IPS-11a (cell line): ENCODE measurements around the gene GRIN1.

Source experiments
- H3K4me3 ChIP-seq: one replicate; pipeline ENCODE4 v1.5.1; 2013; ENCODE audit warnings: low read depth, low read length, control low read depth

The GRIN1 gene

DNA sequence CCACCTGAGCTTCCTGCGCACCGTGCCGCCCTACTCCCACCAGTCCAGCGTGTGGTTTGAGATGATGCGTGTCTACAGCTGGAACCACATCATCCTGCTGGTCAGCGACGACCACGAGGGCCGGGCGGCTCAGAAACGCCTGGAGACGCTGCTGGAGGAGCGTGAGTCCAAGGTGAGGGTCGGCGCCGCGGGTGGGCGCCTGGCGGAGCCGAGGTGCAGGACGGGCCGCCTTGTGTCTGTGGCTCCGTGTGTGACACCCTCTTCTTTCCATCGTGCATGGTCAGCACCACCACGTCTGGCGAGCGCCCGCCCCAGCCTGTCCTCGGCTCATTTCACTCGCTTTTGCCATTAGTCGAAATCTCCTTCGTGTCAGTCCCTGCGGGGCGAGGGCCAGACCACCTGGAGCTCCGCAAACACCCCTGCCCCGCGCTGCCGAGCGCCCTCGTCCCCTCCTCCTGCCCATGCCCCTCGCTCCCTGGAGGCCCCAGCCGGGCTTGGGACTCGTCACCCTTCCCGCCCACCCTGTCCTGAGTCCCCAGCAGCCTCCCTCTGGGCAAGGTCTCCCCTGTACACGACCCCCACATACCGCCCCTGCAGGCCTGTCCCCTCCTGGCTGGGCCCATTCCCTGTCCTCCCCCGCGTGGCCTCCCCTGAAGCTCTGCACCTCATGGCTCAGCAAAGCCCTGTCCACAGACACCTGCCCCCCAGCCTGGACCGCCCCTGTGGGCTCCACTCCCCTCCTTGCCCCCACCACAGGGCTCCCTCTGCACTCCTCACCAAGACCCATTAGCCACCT, 7.0 kb downstream of the GRIN1 start:
- H3K4me3 ChIP-seq, result no peak overlapping the region

DNA sequence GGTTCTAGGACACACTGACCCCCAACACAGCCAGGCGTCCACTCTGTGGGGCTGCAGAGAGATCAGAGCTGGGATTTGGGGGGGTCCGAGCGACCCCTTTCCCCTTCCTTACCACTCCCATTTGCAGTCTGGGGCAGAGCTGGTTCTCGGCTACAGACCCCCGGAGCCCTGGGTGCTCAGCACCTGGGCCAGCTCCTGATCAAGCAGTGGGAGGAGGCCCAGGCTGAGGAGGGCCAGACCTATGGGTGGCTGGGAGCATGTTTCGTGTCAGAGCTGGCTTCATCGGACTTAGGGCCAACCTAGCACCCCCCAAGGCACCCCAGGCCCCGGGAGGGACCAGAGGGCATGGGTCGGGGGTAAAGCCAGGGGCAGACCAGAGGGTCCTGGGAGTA, 7.6 kb downstream of the GRIN1 start:
- no peak overlapping the region for H3K4me3 ChIP-seq

DNA sequence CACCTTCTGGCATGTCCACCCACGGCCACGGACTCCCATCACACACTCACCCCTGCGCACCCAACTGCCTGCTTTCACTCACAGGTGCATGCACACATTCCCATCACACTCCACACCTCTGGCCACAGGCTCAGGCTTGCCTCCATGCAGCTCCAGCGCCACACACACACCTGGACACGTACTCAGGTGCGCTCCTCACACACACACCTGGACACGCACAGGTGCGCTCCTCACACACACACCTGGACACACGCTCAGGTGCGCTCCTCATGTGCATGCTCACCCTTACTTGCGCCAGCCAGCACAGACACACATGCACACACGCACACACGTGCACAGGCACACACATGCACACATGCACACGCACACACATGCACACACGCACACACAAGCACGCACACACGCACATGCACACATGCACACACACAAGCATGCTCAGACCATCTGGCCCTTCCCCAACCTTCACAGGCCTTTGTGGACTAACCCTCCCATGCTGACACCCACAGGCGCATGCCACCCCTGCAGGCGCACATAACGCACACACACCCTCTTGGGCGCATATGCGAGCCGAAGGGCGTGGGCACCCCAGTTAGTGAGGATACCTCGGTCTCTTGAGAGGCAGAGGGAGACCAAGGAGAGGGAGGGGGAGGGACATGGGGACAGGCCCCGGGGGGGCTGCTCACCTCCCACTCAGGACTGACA, 8.3 kb downstream of the GRIN1 start:
- H3K4me3 ChIP-seq, result no peak overlapping the region

- H3K4me3 ChIP-seq, result no peak overlapping the region
Measured at GRCh38 chr9:137147793-137148160, 8.8 kb downstream of the GRIN1 start.

GRCh38 chr9:137148242-137148641, 9.3 kb downstream of the GRIN1 start:
- H3K4me3 ChIP-seq, result no peak overlapping the region

- no peak overlapping the region for H3K4me3 ChIP-seq
Measured at GRCh38 chr9:137148661-137149060, 9.7 kb downstream of the GRIN1 start.

DNA sequence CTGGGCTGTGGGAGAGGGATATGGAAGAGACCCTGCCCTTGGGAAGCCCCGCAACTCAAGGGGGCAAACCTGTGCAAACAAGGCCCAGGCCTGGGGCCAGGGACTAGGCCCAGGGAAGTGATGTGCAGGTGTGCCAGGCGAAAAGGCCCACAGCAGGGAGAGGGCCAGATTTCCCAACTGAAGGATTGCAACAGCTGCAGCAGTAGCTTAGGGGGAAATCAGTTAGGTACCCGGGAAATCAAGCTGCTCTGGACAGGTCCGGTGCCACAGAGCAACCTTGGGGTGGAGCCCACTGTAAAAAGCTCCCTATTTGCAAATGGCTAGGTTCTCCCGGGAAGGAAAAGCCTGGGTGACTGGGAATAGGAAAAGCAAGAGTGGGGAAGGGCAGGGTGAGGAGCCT, 10.4 kb downstream of the GRIN1 start:
- no peak overlapping the region for H3K4me3 ChIP-seq

- no peak overlapping the region for H3K4me3 ChIP-seq
Measured at GRCh38 chr9:137149942-137150616, 11.1 kb downstream of the GRIN1 start.

DNA sequence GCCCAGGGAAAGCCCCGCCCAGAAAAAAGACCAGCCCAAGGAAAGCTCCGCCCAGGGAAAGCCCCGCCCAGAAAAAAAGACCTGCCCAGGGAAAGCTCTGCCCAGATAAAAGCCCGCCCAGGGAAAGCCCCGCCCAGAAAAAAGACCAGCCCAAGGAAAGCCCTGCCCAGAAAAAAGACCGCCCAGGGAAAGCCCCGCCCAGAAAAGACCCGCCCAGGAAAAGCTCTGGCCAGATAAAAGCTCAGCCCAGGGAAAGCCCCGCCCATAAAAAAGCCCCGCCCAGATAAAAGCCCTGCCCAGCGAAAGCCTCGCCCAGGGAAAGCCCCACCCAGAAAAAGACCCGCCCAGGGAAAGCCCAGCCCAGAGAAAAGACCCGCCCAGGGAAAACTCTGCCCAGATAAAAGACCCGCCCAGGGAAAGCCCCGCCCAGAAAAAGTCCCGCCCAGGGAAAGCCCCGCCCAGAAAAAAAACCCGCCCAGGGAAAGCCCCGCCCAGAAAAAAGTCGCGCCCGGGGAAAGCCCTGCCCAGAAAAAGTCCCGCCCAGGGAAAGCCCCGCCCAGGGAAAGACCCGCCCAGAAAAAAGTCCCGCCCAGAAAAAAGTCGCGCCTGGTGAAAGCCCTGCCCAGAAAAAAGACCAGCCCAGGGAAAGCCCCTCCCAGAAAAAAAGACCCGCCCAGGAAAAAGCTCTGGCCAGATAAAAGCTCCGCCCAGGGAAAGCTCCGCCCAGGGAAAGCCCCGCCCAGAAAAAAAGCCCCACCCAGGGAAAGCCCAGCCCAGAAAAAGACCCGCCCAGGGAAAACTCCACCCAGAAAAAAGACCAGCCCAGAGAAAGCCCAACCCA, 11.9 kb downstream of the GRIN1 start:
- no peak overlapping the region for H3K4me3 ChIP-seq

- no peak overlapping the region for H3K4me3 ChIP-seq
Measured at GRCh38 chr9:137152844-137153405, 14.0 kb downstream of the GRIN1 start.

DNA sequence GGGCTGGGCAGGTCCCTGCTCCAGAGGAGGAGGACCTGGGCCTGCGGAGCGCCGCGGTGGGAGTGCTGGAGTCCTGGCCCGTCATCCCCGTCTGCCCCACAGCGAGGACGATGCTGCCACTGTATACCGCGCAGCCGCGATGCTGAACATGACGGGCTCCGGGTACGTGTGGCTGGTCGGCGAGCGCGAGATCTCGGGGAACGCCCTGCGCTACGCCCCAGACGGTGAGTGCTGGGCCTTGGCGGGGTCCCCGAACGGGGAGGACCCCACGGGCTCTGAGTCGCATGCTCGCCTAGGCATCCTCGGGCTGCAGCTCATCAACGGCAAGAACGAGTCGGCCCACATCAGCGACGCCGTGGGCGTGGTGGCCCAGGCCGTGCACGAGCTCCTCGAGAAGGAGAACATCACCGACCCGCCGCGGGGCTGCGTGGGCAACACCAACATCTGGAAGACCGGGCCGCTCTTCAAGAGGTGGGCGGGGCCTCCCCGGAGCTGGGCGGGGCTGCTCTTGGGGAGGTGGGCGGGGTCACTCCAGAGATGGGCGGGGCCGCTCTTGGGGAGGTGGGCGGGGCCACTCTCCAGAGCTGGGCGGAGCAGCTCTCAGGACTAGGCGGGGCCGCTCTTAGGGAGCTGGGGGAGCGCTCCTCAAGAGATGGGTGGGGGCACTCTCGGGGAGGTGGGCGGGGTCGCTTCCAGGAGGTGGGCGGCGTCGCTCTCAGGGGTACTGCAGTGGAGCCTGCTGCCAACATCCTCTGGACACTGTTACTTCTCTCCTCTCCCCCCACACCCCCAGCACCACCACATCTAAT, 17.8 kb downstream of the GRIN1 start:
- H3K4me3 ChIP-seq, result peak overlapping the region; percentile 20

GRCh38 chr9:137157618-137158415, 18.9 kb downstream of the GRIN1 start:
- H3K4me3 ChIP-seq, result no peak overlapping the region

GRCh38 chr9:137158625-137159024, 19.7 kb downstream of the GRIN1 start:
- no peak overlapping the region for H3K4me3 ChIP-seq

GRCh38 chr9:137159105-137160053, 20.4 kb downstream of the GRIN1 start:
- H3K4me3 ChIP-seq, result no peak overlapping the region

DNA sequence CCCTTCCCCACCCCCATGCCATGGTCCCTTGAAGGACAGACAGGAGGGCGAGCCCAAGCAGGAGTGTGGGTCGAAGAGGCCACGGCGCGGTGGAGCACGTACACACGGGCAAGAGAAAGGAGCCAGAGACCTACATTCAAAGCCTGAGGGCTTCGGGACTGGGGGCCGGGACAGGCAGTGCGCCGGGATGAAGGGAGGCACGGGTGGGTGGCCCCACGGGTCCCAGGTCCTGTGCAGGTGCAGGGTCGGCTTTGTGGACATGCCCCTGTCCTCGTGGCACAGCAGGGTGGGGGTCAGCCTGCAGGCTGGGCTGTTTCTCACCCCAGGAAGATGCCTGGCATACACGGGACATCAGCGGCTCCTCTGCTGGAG, 21.1 kb downstream of the GRIN1 start:
- no peak overlapping the region for H3K4me3 ChIP-seq

DNA sequence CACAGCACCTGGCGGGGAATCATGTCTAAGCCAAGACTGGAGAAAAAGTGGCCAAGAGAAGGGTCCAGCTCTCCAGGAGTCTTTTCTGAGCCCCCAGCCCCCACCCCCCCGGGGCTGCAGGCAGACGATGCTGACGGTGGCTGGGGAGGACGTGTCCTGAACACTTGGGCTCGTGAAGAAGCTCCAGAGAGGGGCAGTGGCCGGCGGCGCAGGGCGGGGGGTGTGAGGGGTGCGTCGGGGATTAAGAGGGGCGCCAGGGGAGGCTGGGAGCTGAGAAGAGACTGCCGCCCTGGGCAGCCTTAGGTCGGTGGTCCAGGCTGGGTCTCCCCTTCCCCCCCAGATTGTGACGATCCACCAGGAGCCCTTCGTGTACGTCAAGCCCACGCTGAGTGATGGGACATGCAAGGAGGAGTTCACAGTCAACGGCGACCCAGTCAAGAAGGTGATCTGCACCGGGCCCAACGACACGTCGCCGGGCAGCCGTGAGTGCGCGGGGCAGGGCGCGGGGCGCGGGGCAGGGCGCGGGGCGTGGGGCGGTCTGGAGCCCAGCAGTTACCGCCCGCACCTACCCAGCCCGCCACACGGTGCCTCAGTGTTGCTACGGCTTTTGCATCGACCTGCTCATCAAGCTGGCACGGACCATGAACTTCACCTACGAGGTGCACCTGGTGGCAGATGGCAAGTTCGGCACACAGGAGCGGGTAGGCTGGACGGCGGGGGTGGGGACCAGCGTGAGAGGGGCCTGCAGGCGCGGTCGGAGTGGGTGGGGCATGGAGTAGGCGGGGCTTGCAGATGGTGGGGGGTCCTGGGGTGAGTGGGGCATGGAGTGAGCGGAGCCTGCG, 22.0 kb downstream of the GRIN1 start:
- no peak overlapping the region for H3K4me3 ChIP-seq
